GM19395 (cell line): ENCODE results near the gene DCTPP1.
A peak's percentile ranks its signal among the peaks of the same experiment; 100 is the strongest.
"Not testable (repeated sequence)": the region's sequence is repeated elsewhere in the genome, so short reads cannot be mapped to it uniquely, and the experiment has no call there.

Source experiments
- ATAC-seq: cut with Tn5 transposase; IDR thresholded peaks from one replicate; pipeline ENCODE4 v1.9.1; 2021; ENCODE audit warnings: mild to moderate bottlenecking, moderate library complexity; ENCODE audit not compliant: unreplicated experiment

The DCTPP1 gene

GRCh38 chr16:30429678-30430427 is at the start of gene DCTPP1:
TSS of gene DCTPP1 (minus strand) at chr16:30430030. CDS start at chr16:30429980, 50 bp downstream.
- ATAC-seq = peak; percentile 98

DNA sequence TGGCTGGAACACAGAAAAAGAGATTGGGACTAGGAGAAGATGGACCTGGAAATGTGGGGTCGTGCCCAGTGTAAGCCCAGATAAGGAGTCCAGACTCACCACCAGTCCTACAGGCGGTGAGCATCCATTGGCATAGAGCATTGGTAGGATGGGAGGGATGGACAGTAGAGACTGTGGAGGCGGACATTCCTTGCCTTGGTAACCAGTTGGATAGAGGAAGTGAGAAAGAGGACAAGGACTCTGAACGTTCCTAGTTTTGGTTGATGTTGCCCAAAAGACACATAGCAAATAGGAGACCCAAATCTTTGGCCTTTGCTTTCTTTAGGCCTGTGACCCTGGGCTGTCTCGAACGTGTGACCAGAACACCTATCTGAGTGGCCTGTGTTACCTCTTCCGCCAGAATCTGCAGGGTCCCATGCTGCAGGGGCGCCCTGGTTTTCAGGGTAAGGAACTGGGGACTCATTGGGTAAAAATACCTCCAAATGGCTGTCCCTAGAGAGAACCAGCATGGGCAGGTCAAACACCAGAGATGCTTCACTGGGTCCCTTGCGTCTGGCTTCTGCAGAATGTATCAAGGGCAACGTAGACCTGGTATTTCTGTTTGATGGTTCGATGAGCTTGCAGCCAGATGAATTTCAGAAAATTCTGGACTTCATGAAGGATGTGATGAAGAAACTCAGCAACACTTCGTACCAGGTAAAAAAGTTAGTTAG is 49.1 kb upstream of the DCTPP1 start:
- ATAC-seq = no peak

DNA sequence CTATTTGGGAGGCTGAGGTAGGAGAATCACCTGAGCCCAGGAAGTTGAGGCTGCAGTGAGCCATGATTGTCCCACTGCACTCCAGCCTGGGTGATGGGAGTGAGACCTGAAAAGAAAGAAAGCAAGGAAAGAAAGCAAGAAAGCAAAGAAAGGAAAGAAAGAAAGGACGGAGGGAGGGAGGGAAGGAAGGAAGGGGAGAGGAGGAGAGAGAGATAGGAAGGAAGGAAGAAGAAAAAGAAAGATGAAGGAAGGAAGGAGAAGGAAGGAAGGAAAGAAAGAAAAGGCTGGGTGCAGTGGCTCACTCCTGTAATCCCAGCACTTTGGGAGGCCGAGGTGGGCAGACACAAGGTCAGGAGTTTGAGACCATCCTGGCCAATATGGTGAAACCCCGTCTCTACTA is 47.9 kb upstream of the DCTPP1 start:
- ATAC-seq = not testable (repeated sequence)

DNA sequence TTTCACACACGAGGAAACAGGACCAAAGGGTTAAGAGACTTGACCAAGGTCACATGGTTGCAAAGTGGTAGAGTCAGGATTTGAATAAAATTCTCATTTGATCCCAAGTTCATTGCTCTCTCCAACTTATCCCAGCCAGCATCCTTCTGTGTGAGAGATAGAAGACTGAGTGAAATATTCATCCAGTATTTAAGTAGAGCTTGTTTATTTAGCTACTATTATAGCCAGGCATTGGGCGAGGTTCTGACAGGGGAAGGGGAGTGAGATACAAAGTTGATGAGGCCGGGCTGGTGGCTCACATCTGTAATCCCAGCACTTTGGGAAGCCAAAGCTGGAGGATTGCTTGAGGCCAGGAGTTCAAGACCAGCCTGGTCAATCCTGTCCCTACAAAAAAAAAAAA is 47.2 kb upstream of the DCTPP1 start:
- ATAC-seq = no peak

DNA sequence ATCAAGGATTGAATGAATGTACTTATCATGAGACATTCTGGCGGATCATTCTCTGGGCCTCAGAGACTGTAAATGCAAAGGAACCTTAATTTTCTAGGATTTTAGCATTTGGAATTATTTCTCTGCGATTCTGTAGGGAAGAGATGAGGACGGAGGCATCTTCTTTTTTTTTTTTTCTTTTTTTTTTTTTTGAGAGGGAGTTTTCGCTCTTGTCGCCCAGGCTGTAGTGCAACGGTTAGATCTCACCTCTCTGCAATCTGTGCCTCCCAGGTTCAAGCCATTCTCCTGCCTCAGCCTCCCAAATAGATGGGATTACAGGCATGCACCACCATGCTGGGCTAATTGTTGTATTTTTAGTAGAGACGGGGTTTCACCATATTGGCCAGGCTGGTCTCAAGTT is 44.9 kb upstream of the DCTPP1 start:
- no peak for ATAC-seq

DNA sequence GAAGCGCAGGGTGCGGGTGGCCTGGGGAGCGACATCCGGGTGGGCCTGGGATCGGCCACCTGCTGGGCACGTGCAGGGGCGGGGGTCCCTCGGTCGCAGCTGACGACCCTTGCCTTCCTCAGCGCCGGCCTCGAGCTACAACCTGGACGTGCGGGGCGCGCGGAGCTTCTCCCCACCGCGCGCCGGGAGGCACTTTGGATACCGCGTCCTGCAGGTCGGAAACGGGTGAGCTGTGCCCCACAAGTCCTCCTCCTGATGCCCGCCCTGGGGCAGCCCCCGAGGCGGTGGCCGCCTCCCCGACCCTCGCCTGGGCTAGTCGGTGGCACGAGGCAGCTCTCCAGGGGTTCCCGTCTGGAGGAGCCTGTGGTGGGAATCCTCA is 44.2 kb upstream of the DCTPP1 start:
- no peak for ATAC-seq

GRCh38 chr16:30473231-30474073 is 43.6 kb upstream of the DCTPP1 start:
- no peak for ATAC-seq

DNA sequence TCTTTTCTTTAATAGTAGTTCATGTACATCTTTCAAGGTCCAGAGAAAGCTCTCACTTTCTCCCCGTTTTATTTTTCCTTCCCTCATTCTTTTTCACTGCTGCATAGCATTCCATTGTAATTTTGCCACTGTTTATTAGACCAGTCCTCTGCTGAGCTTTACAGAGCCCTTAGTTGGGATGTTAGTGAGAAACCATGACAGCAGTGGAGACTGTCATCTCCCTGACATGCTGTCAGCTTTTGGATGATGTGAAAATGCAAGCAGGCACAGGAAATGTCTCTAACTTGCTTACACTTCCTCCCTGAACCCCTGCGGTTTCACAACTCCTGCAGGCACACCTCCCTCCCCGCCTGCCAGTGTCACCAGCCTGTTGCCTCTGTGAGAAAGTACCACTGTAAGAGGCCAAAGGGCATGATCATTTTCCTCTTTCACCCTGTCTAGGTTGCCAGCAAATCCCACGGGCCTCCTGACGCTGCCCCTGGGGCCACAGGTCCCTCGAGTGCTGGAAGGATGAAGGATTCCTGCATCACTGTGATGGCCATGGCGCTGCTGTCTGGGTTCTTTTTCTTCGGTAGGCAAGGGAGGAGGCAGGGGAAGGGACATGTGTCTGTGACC is 42.6 kb upstream of the DCTPP1 start, which contains the start of gene ITGAL:
Gene ITGAL (plus strand): TSS at position 415 of the 615 bp plus-strand sequence. CDS start 96 bp downstream, at position 511.
- ATAC-seq = peak; percentile 51

DNA sequence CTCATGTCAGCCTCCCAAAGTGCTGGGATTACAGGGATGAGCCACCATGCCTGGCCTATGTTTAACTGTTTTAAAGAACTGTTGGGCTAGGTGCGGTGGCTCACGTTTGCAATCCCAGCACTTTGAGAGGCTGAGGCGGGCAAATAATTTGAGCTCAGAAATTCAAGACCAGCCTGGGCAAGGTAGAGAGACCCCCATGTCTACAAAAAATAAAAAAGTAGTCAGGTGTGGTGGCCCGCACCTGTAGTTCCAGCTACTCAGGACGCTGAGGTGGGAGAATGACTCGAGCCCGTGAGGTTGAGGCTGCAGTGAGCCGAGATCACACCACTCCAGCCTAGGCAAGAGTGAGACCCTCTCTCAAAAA is 40.8 kb upstream of the DCTPP1 start:
- peak; percentile 3 for ATAC-seq

DNA sequence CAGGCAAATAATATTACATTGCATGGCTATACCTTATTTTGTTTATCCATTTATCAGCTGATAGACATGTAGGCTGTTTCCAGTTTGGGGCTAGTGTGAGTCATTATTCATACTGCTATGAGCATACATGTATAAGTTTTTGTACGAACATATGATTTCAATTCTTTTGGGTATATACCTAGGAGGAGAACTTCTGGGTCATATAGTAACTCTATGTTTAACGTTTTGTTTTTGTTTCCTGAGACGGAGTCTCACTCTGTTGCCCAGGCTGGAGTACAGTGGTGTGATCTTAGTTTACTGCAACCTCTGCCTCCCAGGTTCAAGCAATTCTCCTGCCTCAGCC is 40.3 kb upstream of the DCTPP1 start:
- no peak for ATAC-seq

- ATAC-seq = no peak
Observed at GRCh38 chr16:30464078-30464477, 34.2 kb upstream of the DCTPP1 start.

GRCh38 chr16:30461426-30461825 is 31.6 kb upstream of the DCTPP1 start:
- not testable (repeated sequence) for ATAC-seq

DNA sequence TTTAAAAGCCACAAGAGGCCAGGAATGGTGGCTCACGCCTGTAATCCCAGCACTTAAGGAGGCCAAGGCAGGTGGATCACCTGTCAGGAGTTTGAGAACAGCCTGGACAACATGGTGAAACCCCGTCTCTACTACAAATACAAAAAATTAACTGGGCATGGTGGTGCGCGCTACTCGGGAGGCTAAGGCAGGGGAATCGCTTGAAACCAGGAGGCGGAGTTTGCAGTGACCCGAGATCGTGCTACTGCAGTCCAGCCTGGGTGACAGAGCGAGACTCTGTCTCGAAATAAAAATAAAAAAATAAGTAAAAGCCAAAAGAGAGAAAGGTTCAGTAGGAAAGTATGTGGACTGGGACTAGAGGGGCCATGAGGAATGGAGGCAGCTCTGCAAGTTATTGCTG is 29.6 kb upstream of the DCTPP1 start:
- ATAC-seq = no peak

- peak; percentile 80 for ATAC-seq
Observed at GRCh38 chr16:30458561-30459394, 28.9 kb upstream of the DCTPP1 start.

DNA sequence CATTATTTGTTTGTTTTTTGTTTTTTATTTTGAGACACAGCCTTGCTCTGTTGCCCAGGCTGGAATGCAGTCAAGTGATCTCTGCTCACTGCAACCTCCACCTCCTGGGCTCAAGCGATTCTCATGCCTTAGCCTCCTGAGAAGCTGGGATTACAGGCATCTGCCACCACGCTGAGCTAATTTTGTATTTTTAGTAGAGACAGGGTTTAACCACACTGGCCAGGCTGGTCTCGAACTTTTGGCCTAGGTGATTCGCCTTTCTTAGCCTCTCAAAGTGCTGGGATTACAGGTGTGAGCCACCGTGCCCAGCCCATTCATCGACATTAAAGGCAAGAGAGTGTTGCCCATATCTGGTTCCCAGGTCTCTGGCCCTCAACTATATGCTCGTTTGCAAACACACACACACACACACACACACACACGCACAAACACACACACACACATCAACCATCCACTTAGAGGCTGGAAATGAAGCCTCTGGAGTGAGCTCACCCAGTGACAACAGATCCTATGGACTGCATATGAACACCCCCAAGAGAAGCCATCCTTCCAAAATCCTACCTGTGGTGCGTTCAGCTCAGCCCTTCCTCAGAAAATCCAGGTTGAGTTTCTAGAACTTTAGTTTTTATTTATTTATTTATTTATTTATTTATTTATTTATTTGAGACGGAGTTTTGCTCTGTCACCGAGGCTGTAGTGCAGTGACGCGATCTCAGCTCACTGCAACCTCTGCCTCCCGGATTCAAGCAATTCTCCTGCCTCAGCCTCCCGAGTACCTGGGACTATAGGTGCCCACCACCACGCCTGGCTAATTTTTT is 28.1 kb upstream of the DCTPP1 start:
- ATAC-seq = no peak

DNA sequence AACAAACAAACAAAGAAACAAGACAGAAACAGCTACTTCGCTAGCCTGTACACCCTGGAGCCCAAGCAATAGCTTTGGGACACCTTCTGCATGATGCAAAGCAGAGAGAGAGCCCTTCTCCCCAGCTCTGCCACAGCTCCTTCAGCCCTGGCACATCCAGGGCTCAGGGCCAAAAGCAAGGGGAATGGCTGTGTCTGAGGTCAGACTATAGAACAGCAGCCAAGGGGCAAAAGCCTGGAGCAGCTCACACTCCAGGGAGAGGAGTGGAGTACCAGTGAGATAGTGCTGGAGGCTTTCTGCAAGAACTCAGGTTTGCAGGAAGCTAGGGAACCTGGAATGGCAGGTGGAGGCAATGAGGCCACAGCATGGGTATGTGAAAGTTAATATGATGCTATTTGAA is 27.4 kb upstream of the DCTPP1 start:
- ATAC-seq = no peak

DNA sequence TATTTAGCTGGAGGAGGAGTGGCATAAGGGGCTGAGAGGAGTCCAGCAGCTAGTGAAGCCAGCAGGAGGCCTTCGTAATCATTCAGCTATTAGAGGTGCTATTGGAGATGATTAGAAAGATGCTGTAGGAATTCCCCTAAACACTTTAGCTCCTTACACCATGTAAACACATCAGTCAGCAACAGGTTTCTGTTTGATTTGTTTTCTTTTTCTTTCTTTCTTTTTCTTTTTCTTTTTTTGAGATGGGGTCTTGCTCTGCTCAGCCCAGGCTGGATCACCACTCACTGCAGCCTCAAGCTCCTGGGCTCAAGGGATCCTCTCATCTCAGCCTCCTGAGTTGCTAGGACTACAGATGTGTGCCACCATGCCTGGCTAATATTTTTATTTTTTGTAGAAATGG is 26.5 kb upstream of the DCTPP1 start:
- ATAC-seq = no peak

GRCh38 chr16:30452709-30453580 is 23.1 kb upstream of the DCTPP1 start:
- not testable (repeated sequence) for ATAC-seq

- ATAC-seq = no peak
Observed at GRCh38 chr16:30449116-30449435, 19.2 kb upstream of the DCTPP1 start.
